ENCODE measurements around the gene AQR.
A peak's percentile ranks its signal among the peaks of the same experiment; 100 is the strongest.
"Not testable (repeated sequence)": the region's sequence is repeated elsewhere in the genome, so short reads cannot be mapped to it uniquely, and the experiment has no call there.

AQR gene

GRCh38 chr15:34969340-34970097, at the start of gene AQR:
TSS of gene AQR (minus strand) at chr15:34969742. CDS start at chr15:34969613, 129 bp downstream.
- DNase-seq (ENCODE audit: low read depth) = peak; percentile 96

GRCh38 chr15:35014241-35014640, 44.7 kb upstream of the AQR start:
- no peak for DNase-seq (ENCODE audit: low read depth)

GRCh38 chr15:35013370-35013769, 43.8 kb upstream of the AQR start:
- no peak for DNase-seq (ENCODE audit: low read depth)

GRCh38 chr15:35007397-35007796, 37.9 kb upstream of the AQR start:
- DNase-seq (ENCODE audit: low read depth) = no peak

GRCh38 chr15:35005933-35006332, 36.4 kb upstream of the AQR start:
- DNase-seq (ENCODE audit: low read depth) = no peak

- no peak for DNase-seq (ENCODE audit: low read depth)
Measured at GRCh38 chr15:35003928-35004327, 34.4 kb upstream of the AQR start.

- peak; percentile 69 for DNase-seq (ENCODE audit: low read depth)
Measured at GRCh38 chr15:35000511-35000910, 31.0 kb upstream of the AQR start.

- DNase-seq (ENCODE audit: low read depth) = no peak
Measured at GRCh38 chr15:34999906-35000305, 30.4 kb upstream of the AQR start.

GRCh38 chr15:34994925-34995324, 25.4 kb upstream of the AQR start:
- no peak for DNase-seq (ENCODE audit: low read depth)

- DNase-seq (ENCODE audit: low read depth) = no peak
Measured at GRCh38 chr15:34993877-34994276, 24.3 kb upstream of the AQR start.

GRCh38 chr15:34993412-34993811, 23.9 kb upstream of the AQR start:
- no peak for DNase-seq (ENCODE audit: low read depth)

- DNase-seq (ENCODE audit: low read depth) = peak; percentile 49
Measured at GRCh38 chr15:34988027-34988902, 18.7 kb upstream of the AQR start, which contains the start of gene ZNF770. TSS of gene ZNF770 (minus strand) at chr15:34988287. CDS start at chr15:34983434, 4,853 bp downstream.

GRCh38 chr15:34987609-34988026, 18.1 kb upstream of the AQR start:
- DNase-seq (ENCODE audit: low read depth) = no peak

GRCh38 chr15:34986771-34987480, 17.4 kb upstream of the AQR start:
- DNase-seq (ENCODE audit: low read depth) = no peak

- DNase-seq (ENCODE audit: low read depth) = no peak
Measured at GRCh38 chr15:34986326-34986725, 16.8 kb upstream of the AQR start.

GRCh38 chr15:34984889-34985630, 15.5 kb upstream of the AQR start:
- DNase-seq (ENCODE audit: low read depth) = no peak

- no peak for DNase-seq (ENCODE audit: low read depth)
Measured at GRCh38 chr15:34976743-34977142, 7.2 kb upstream of the AQR start.

- no peak for DNase-seq (ENCODE audit: low read depth)
Measured at GRCh38 chr15:34976073-34976472, 6.5 kb upstream of the AQR start.

GRCh38 chr15:34973512-34973911, 4.0 kb upstream of the AQR start:
- no peak for DNase-seq (ENCODE audit: low read depth)

- DNase-seq (ENCODE audit: low read depth) = not testable (repeated sequence)
Measured at GRCh38 chr15:34970098-34970643, 629 bp upstream of the AQR start.

- DNase-seq (ENCODE audit: low read depth) = no peak
Measured at GRCh38 chr15:34964277-34964676, 5.3 kb downstream of the AQR start.

Data from GM04504 (cell line).